ENCODE data around the gene ESPNL. TPM values are rescaled to one million over a fixed set of nuclear protein-coding genes. Genes with fewer than 3 reads are reported as not detected.
A peak's percentile ranks its signal among the peaks of the same experiment; 100 is the strongest.

Gene ESPNL
- total and polyA plus RNA-seq, 10 donors, result 0.65 to 6.2 (median 1.7) TPM

- Histone ChIP-seq H3K4me3 (peak overlapping the region in 1 of 8 donors; percentile 33), H3K27me3 (replicated peaks in 1 of 7) (peaks cover 0 to 5% (median 0%) of the 10 kb centered on the region in 7 donors), H3K27ac (no peak overlapping the region), H3K36me3 (no peaks in the 10 kb centered on the region), H3K4me1 (peaks cover 0 to 6% (median 2%) of the 10 kb centered on the region in 6 donors), H3K9me3 (no peaks in the 10 kb centered on the region)
- WGBS, 5 donors, result 42 to 83% (median 67%) methylated on average over 23 to 36 of the region's 36 CpGs
- no peak for TF ChIP-seq POLR2A (IDR thresholded peaks at IDR 0.05)
- no peak for TF ChIP-seq POLR2AphosphoS5 (IDR thresholded peaks at IDR 0.05)
- TF ChIP-seq CTCF (IDR thresholded peaks at IDR 0.05 in 8 of 11, conservative IDR thresholded peaks at IDR 0.05 in 3 of 11), result no peak
- peak; percentile 75 for DNase-seq
- intact Hi-C loops (cut with DNase I; ENCODE audit: low total_unique reads), result no loop called here
Observed at GRCh38 chr2:238127165-238128060, 27.3 kb downstream of the ESPNL start.

DNA sequence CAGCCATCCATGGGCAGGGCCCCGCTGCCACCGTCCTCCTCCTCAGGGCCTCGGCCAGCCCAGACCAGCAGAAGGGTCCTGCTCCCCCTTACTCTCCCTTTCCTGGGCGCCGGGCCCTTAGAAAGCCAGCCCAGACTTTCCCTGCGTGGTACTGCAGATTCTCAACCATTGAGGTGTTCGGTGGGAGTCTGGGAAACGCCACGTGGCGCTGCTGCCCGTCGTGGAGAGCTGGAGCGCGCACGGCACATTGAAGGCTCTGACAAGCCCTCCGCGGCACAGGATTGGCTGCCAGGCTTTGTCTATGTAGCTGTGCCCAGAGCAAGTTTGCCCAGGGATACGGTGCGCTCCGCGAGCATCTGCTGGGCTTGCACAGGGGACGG lies 27.9 kb downstream of the ESPNL start:
- DNase-seq, result peak; percentile 54
- no peaks in the 10 kb centered on the region for H3K9me3 ChIP-seq
- intact Hi-C loops (cut with DNase I; ENCODE audit: low total_unique reads), result no loop called here

DNA sequence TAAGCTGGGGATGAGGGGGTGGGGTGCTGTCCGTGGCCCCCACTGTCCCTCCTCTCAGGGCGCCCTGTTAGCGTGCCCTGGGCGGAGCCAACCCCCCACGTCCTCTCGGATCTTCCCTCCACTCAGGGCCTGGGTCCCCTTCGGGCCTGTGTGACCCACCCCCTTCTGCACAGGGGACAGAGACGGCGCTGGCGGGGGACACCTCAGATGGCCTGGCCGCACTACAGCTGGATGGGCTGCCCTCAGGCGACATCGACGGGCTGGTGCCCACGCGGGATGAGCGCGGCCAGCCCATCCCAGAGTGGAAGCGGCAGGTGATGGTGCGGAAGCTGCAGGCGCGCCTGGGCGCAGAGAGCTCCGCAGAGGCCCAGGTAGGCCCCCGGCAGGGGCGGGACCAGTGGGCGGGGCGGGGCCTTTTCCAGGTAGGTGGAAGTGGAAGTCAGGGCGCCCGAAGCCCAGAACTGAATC lies 28.4 kb downstream of the ESPNL start:
- Histone ChIP-seq H3K27me3 (replicated peaks in 1 of 7) (peaks cover 0 to 5% (median 0%) of the 10 kb centered on the region in 7 donors), H3K4me1 (peaks cover 0 to 6% (median 2%) of the 10 kb centered on the region in 6 donors), H3K36me3 (no peaks in the 10 kb centered on the region), H3K27ac (no peak overlapping the region), H3K9me3 (no peaks in the 10 kb centered on the region), H3K4me3 (no peak overlapping the region)
- peak; percentile 67 for DNase-seq
- TF ChIP-seq POLR2AphosphoS5 (IDR thresholded peaks at IDR 0.05), result no peak
- no peak for TF ChIP-seq POLR2A (IDR thresholded peaks at IDR 0.05)
- no peak for TF ChIP-seq CTCF (IDR thresholded peaks at IDR 0.05 in 8 of 11, conservative IDR thresholded peaks at IDR 0.05 in 3 of 11)
- 71 to 85% (median 78%) methylated on average over 19 to 30 of the region's 30 CpGs for WGBS, 5 donors
- intact Hi-C loops (cut with DNase I; ENCODE audit: low total_unique reads), result no loop called here

More for the DNA sequence above, 27.9 kb downstream of the ESPNL start:
- no peak for TF ChIP-seq CTCF (IDR thresholded peaks at IDR 0.05 in 8 of 11, conservative IDR thresholded peaks at IDR 0.05 in 3 of 11)
- no peak for TF ChIP-seq POLR2A (IDR thresholded peaks at IDR 0.05)
- no peak for TF ChIP-seq POLR2AphosphoS5 (IDR thresholded peaks at IDR 0.05)
- H3K36me3 ChIP-seq, result no peaks in the 10 kb centered on the region
- H3K27ac ChIP-seq, result no peak overlapping the region
- 86 to 94% (median 90%) methylated on average over 16 to 22 of the region's 22 CpGs for WGBS, 5 donors
- no peak overlapping the region for H3K4me3 ChIP-seq
- H3K27me3 ChIP-seq (replicated peaks in 1 of 7), result peaks cover 0 to 5% (median 0%) of the 10 kb centered on the region in 7 donors
- peaks cover 0 to 6% (median 2%) of the 10 kb centered on the region in 6 donors for H3K4me1 ChIP-seq

Data from spleen (tissue), 11 donors.